ENCODE measurements around the gene GPR84. TPM values are rescaled to one million over a fixed set of nuclear protein-coding genes. Genes with fewer than 3 reads are reported as not detected.

The GPR84 gene
- total and polyA plus RNA-seq, 2 experiments from 2014 or later: not detected

DNA sequence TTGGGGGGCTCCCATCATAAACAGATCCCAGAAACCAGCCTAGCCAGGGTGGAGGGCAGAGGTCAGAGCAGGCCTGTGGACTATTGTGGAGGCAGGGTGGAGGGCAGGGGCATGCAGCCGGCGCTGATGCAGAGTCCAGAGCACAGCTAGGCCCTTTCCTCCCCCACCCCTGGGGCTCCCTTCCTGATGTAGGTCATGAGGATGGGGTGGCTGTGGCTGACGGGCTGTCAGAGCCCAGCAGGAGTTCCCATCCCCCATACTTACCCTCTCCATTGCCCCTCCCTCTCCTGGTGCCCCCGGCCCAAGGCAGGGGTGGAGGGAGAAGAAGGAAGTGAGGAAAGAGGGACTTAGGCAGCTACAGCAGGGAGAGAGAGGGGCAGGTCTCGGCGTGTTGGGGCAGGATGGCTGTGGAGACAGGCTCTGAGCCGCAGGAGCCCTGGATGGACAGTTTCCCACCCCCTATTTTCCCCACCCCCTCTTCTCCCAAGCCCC lies 25.9 kb upstream of the GPR84 start:
- H3F3A ChIP-seq (ENCODE audit: insufficient read depth): peaks cover 51% of the 10 kb centered on the region
- 84 to 91% methylated on average over 4 to 7 of the region's 7 CpGs for WGBS, 2 experiments (ENCODE audit: low coverage in 1 of 2, low lambda C conversion rate in 2 of 2, missing lambda C conversion rate in 2 of 2)
- no peaks in the 10 kb centered on the region for H3K9me2 ChIP-seq (ENCODE audit: insufficient read depth)
- H3K4me1 ChIP-seq (ENCODE audit: insufficient read depth): no peaks in the 10 kb centered on the region
- H3K4me2 ChIP-seq (ENCODE audit: unreplicated experiment): no peak overlapping the region
- H3K79me2 ChIP-seq (ENCODE audit: insufficient read depth): no peaks in the 10 kb centered on the region
- no peaks in the 10 kb centered on the region for H4K20me1 ChIP-seq (ENCODE audit: insufficient read depth)
- H3K9me3 ChIP-seq (ENCODE audit: low read depth): no peaks in the 10 kb centered on the region
- no peak overlapping the region for H3K9ac ChIP-seq
- DNase-seq: no peak
- H3K36me3 ChIP-seq (ENCODE audit: low read depth): peaks cover 18% of the 10 kb centered on the region
- in situ Hi-C loops (cut with MboI): no loop called here
- no peak overlapping the region for H2AFZ ChIP-seq
- no peak overlapping the region for H3K4me3 ChIP-seq
- no peaks in the 10 kb centered on the region for H3K27me3 ChIP-seq (replicated peaks; ENCODE audit: insufficient read depth)
- H3K27ac ChIP-seq: no peak overlapping the region
- TF ChIP-seq EZH2phosphoT487 (IDR thresholded peaks at IDR 0.05; ENCODE audit: insufficient read depth, low read depth): no peak
- no peak for TF ChIP-seq EZH2 (IDR thresholded peaks at IDR 0.05; ENCODE audit: insufficient read depth, poor library complexity, severe bottlenecking)

DNA sequence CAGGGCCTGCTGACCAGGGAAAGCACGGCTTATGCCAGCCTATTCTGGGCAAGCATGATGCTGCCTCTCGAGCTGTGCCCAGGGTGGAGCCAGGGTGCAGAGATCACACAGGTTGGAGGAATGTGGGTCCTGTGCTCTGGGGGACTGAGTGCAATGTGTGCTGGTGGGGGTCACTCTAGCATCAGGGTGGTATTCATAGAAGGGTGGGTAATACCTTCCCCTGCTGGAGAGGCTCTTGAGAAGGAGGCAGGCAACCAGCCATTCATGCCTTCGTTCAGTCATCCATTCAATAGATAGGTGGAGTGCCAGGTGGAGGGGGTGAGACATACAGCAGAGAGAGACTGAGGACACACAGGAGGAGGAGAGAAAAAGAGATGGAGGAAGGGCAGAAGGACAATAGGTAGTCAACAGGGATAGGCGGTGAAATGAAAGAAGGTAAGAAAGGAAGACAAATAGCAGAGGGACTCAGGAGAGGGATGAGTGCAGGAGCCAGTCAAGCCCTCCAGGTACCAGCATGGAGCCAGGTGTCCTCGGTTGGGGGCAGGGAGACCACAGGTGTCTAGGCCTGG lies 25.4 kb upstream of the GPR84 start:
- no peaks in the 10 kb centered on the region for H3K9me2 ChIP-seq (ENCODE audit: insufficient read depth)
- H3F3A ChIP-seq (ENCODE audit: insufficient read depth): peaks cover 46% of the 10 kb centered on the region
- no peak overlapping the region for H3K27ac ChIP-seq
- DNase-seq: no peak
- no peaks in the 10 kb centered on the region for H3K79me2 ChIP-seq (ENCODE audit: insufficient read depth)
- no peaks in the 10 kb centered on the region for H4K20me1 ChIP-seq (ENCODE audit: insufficient read depth)
- H3K4me1 ChIP-seq (ENCODE audit: insufficient read depth): no peaks in the 10 kb centered on the region
- in situ Hi-C loops (cut with MboI): no loop called here
- TF ChIP-seq EZH2phosphoT487 (IDR thresholded peaks at IDR 0.05; ENCODE audit: insufficient read depth, low read depth) (no peak), EZH2 (IDR thresholded peaks at IDR 0.05; ENCODE audit: insufficient read depth, poor library complexity, severe bottlenecking) (no peak)
- peaks cover 13% of the 10 kb centered on the region; the same call in 1 of the 2 replicates for H3K36me3 ChIP-seq (ENCODE audit: low read depth)
- no peaks in the 10 kb centered on the region for H3K9me3 ChIP-seq (ENCODE audit: low read depth)
- no peak overlapping the region for H3K9ac ChIP-seq
- H2AFZ ChIP-seq: no peak overlapping the region
- H3K27me3 ChIP-seq (replicated peaks; ENCODE audit: insufficient read depth): no peaks in the 10 kb centered on the region
- 82 to 92% methylated on average over 5 of the region's 5 CpGs for WGBS, 2 experiments (ENCODE audit: low coverage in 1 of 2, low lambda C conversion rate in 2 of 2, missing lambda C conversion rate in 2 of 2)
- no peak overlapping the region for H3K4me2 ChIP-seq (ENCODE audit: unreplicated experiment)
- no peak overlapping the region for H3K4me3 ChIP-seq

DNA sequence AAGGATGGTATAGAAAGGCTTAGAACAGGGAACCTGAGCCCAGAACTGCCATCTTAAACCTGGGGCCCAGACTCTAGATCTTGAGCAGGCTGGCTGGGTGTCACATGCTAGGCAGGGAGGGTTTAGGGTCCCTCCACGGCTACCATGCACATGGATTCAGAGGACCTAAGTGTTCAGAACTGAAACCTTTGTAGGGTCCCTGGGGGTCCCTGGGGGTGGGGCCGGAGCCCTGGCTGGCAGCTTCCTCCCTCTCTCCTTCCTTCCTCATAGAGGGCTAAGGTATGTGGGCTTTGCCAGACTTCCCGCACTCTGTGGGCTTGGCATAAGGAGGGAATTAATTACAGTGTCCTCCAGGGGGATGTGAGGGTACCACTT lies 24.8 kb upstream of the GPR84 start:
- no peaks in the 10 kb centered on the region for H3K27me3 ChIP-seq (replicated peaks; ENCODE audit: insufficient read depth)
- in situ Hi-C loops (cut with MboI): no loop called here
- TF ChIP-seq EZH2 (IDR thresholded peaks at IDR 0.05; ENCODE audit: insufficient read depth, poor library complexity, severe bottlenecking) (no peak), EZH2phosphoT487 (IDR thresholded peaks at IDR 0.05; ENCODE audit: insufficient read depth, low read depth) (no peak)
- no peak for DNase-seq
- H4K20me1 ChIP-seq (ENCODE audit: insufficient read depth): no peaks in the 10 kb centered on the region
- H3K9me2 ChIP-seq (ENCODE audit: insufficient read depth): no peaks in the 10 kb centered on the region
- H3K4me2 ChIP-seq (ENCODE audit: unreplicated experiment): no peak overlapping the region
- no peaks in the 10 kb centered on the region for H3K79me2 ChIP-seq (ENCODE audit: insufficient read depth)
- 87 to 100% methylated on average over 3 of the region's 3 CpGs for WGBS, 2 experiments (ENCODE audit: low coverage in 1 of 2, low lambda C conversion rate in 2 of 2, missing lambda C conversion rate in 2 of 2)
- no peak overlapping the region for H3K27ac ChIP-seq
- peaks cover 9% of the 10 kb centered on the region; the same call in 1 of the 2 replicates for H3K36me3 ChIP-seq (ENCODE audit: low read depth)
- no peak overlapping the region for H2AFZ ChIP-seq
- H3K4me3 ChIP-seq: no peak overlapping the region
- H3F3A ChIP-seq (ENCODE audit: insufficient read depth): peaks cover 41% of the 10 kb centered on the region
- H3K9me3 ChIP-seq (ENCODE audit: low read depth): no peaks in the 10 kb centered on the region
- H3K9ac ChIP-seq: no peak overlapping the region
- no peaks in the 10 kb centered on the region for H3K4me1 ChIP-seq (ENCODE audit: insufficient read depth)

DNA sequence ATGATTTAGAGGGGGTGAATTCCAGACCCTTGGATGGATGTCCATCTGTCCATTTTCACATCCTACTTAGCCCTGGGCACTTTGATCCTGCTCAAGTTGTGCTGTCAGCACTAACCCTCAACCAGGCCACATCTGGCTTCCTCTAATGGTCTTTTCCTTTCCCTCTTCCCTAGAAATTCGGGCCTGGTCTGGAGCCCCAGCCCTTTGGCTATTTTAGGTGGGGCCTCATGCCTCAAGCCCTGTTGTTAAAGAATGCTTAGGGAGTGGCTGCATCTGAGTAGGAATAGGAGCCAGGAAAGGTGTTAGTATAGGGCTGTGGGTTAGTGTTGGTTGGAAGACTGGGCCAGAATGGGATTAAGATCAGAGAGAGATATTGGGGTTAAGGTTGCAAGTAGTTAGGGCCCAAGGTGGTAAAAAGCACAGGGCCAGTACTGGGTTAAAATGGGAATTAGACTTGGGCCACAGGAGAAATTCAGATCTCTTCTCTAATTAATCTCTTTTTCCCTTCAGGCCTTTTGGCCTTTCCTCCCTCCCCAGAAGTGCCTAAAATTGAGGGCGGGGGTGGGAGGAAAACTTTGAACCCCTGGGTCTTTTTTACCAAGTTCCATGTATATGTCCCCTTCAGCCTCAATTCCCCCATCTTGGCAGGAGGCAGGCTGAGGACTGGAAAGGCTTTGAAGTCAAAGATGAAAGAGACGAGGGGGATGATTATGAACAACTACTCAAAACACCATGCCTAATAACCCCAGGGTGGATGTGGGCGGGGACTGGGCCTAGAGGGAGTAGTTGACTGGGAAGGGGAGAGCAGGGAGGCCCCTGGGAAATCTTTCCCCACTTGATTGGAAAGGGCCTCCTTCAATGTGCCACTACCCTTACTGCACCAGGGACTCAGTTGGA lies 24.2 kb upstream of the GPR84 start:
- no peak overlapping the region for H2AFZ ChIP-seq
- no peak for TF ChIP-seq EZH2 (IDR thresholded peaks at IDR 0.05; ENCODE audit: insufficient read depth, poor library complexity, severe bottlenecking)
- no peak for TF ChIP-seq EZH2phosphoT487 (IDR thresholded peaks at IDR 0.05; ENCODE audit: insufficient read depth, low read depth)
- H3K9me2 ChIP-seq (ENCODE audit: insufficient read depth): no peaks in the 10 kb centered on the region
- H3K79me2 ChIP-seq (ENCODE audit: insufficient read depth): no peaks in the 10 kb centered on the region
- peaks cover 4% of the 10 kb centered on the region; the same call in 1 of the 2 replicates for H3K36me3 ChIP-seq (ENCODE audit: low read depth)
- WGBS, 2 experiments (ENCODE audit: low coverage in 1 of 2, low lambda C conversion rate in 2 of 2, missing lambda C conversion rate in 2 of 2): 73% methylated on average over 4 of the region's 4 CpGs
- no peak overlapping the region for H3K27ac ChIP-seq
- in situ Hi-C loops (cut with MboI): no loop called here
- no peaks in the 10 kb centered on the region for H3K9me3 ChIP-seq (ENCODE audit: low read depth)
- peaks cover 1% of the 10 kb centered on the region; the same call in 1 of the 2 replicates for H3K4me1 ChIP-seq (ENCODE audit: insufficient read depth)
- H3K4me3 ChIP-seq: no peak overlapping the region
- H3K4me2 ChIP-seq (ENCODE audit: unreplicated experiment): no peak overlapping the region
- no peaks in the 10 kb centered on the region for H3K27me3 ChIP-seq (replicated peaks; ENCODE audit: insufficient read depth)
- no peak for DNase-seq
- H4K20me1 ChIP-seq (ENCODE audit: insufficient read depth): no peaks in the 10 kb centered on the region
- H3F3A ChIP-seq (ENCODE audit: insufficient read depth): peaks cover 41% of the 10 kb centered on the region; the same call in 1 of the 2 replicates
- no peak overlapping the region for H3K9ac ChIP-seq
